ENCODE results near the gene KRTAP2-1. TPM values are rescaled to one million over a fixed set of nuclear protein-coding genes. Genes with fewer than 3 reads are reported as not detected.
"Not testable (repeated sequence)": the region's sequence is repeated elsewhere in the genome, so short reads cannot be mapped to it uniquely, and the experiment has no call there.

KRTAP2-1 gene, protein sequence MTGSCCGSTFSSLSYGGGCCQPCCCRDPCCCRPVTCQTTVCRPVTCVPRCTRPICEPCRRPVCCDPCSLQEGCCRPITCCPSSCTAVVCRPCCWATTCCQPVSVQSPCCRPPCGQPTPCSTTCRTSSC
- total RNA-seq, result not detected
- not detected for total RNA-seq (2013)
- 0 reads per million in 29 experiments for total RNA-seq

DNA sequence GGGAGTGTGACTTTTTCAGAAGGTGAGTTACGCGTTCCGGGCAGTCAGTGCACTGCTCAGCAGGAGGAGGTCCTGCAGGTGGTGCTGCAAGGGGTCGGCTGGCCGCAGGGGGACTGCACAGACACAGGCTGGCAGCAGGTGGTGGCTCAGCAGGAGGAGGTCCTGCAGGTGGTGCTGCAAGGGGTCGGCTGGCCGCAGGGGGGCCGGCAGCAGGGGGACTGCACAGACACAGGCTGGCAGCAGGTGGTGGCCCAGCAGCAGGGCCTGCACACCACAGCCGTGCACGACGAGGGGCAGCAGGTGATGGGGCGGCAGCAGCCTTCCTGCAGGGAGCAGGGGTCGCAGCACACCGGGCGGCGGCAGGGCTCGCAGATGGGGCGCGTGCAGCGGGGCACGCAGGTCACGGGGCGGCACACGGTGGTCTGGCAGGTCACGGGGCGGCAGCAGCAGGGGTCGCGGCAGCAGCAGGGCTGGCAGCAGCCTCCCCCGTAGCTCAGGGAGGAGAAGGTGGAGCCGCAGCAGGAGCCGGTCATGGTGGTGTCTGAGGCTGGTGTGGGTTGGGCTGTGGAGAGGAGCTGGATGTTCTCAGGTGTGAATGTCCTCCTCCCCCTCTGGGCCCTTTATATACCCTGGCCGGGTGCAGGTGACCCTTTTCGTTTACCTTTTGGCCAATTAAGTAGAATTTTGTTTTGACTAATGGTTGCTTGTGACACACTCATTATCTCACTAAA is at the start of gene KRTAP2-1:
TSS of gene KRTAP2-1 (minus strand) at position 582 of the 731 bp plus-strand sequence. CDS start at position 533, 49 bp downstream.
- H3K4me1 Mint-ChIP-seq; H3K27ac ChIP-seq (ENCODE audit: low read length); H3K4me3 Mint-ChIP-seq; H3K36me3 ChIP-seq (ENCODE audit: control insufficient read depth in 2 of 2, extremely low read depth in 1 of 2, insufficient read depth in 1 of 2, low read length in 1 of 2); H3K36me3 Mint-ChIP-seq; H3K4me1 ChIP-seq (ENCODE audit: control insufficient read depth in 1 of 2, extremely low read depth in 1 of 2, insufficient read depth in 2 of 2, low read length in 2 of 2); H3K27ac Mint-ChIP-seq; H3K4me3 ChIP-seq (ENCODE audit: control insufficient read depth in 1 of 2, extremely low read depth in 1 of 2, low read length in 1 of 2); POLR2A ChIA-PET; CTCF ChIA-PET; H3K9me3 ChIP-seq; ATAC-seq (replicated peaks in 1 of 4); H3K9me3 Mint-ChIP-seq; DNase-seq; H3K27me3 ChIP-seq (replicated peaks in 1 of 2; ENCODE audit: control insufficient read depth in 2 of 2, extremely low read depth in 1 of 2, insufficient read depth in 2 of 2, low read length in 1 of 2): not testable (repeated sequence)
- H3K27me3 Mint-ChIP-seq, result peaks cover 23 to 45% of the 10 kb centered on the region in 2 donors
- WGBS (ENCODE audit: insufficient coverage), result 73% methylated on average over 5 of the region's 33 CpGs

DNA sequence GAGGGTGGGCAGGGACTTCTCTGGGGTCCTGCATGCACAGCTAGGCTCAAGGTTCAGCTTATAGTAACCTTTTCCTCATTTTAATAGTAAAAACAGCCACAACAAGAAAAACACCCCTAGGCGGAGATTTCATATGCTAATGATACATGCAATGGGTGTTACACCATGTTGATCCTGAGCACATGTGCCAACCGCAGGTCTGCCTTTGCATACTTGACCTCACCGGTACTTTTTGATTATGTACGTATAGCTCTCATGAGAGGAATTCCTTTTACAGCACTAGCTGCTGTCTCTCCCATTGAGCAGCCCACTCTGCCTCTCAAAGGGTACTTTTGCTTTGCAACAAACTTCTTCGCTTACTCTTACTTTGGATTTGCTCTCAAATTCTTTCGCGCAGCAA is 48.9 kb upstream of the KRTAP2-1 start:
- H3K4me3 Mint-ChIP-seq, result no peak overlapping the region
- H3K9me3 Mint-ChIP-seq, result peaks cover 0 to 6% (median 4%) of the 10 kb centered on the region in 3 donors
- Histone ChIP-seq H3K27ac (ENCODE audit: low read length) (no peak overlapping the region), H3K36me3 (ENCODE audit: control insufficient read depth in 2 of 2, extremely low read depth in 1 of 2, insufficient read depth in 1 of 2, low read length in 1 of 2) (no peaks in the 10 kb centered on the region), H3K9me3 (no peaks in the 10 kb centered on the region), H3K4me1 (ENCODE audit: control insufficient read depth in 1 of 2, extremely low read depth in 1 of 2, insufficient read depth in 2 of 2, low read length in 2 of 2) (no peaks in the 10 kb centered on the region), H3K4me3 (ENCODE audit: control insufficient read depth in 1 of 2, extremely low read depth in 1 of 2, low read length in 1 of 2) (no peak overlapping the region), H3K27me3 (replicated peaks in 1 of 2; ENCODE audit: control insufficient read depth in 2 of 2, extremely low read depth in 1 of 2, insufficient read depth in 2 of 2, low read length in 1 of 2) (peaks cover 0 to 12% of the 10 kb centered on the region in 2 experiments)
- H3K27ac Mint-ChIP-seq, result peak overlapping the region in 1 of 2 donors; percentile 65
- ATAC-seq (replicated peaks in 1 of 4), result no peak
- H3K4me1 Mint-ChIP-seq, result peaks cover 7 to 11% (median 10%) of the 10 kb centered on the region in 3 donors
- WGBS (ENCODE audit: insufficient coverage), result 96% methylated on average over 3 of the region's 7 CpGs
- ChIA-PET CTCF (no interaction called here), POLR2A (no interaction called here)
- DNase-seq, result no peak
- H3K27me3 Mint-ChIP-seq, result peaks cover 6 to 13% of the 10 kb centered on the region in 2 donors
- no peaks in the 10 kb centered on the region for H3K36me3 Mint-ChIP-seq

DNA sequence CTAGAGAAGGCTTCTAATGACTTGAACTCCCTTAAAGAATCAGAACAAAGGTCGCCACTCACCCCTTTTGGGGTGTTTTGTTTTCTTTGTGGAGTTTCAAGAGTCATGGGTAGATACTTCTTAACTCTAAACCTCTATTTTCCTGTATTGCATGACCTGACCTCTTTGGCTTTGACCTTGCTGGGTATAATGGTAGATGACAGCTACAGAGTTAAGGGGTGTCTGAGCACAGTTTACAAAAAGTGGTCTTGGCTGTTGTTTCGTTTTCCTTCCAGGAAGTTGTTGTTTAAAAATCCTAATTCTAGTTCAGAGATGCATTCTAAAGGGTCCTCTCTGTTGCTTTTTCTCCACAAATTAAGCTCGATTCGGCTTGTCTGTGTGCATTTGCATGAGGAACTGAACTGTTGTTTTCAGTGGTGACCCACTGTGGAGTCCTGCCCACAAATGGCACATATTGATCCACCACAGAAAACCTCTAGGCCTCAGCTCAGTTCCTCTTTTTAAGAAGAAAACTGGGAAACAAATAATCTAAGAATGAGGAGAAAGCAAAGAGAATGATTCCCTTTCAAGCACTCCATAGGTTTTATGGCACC is 41.7 kb upstream of the KRTAP2-1 start:
- not testable (repeated sequence) for H3K27me3 Mint-ChIP-seq

DNA sequence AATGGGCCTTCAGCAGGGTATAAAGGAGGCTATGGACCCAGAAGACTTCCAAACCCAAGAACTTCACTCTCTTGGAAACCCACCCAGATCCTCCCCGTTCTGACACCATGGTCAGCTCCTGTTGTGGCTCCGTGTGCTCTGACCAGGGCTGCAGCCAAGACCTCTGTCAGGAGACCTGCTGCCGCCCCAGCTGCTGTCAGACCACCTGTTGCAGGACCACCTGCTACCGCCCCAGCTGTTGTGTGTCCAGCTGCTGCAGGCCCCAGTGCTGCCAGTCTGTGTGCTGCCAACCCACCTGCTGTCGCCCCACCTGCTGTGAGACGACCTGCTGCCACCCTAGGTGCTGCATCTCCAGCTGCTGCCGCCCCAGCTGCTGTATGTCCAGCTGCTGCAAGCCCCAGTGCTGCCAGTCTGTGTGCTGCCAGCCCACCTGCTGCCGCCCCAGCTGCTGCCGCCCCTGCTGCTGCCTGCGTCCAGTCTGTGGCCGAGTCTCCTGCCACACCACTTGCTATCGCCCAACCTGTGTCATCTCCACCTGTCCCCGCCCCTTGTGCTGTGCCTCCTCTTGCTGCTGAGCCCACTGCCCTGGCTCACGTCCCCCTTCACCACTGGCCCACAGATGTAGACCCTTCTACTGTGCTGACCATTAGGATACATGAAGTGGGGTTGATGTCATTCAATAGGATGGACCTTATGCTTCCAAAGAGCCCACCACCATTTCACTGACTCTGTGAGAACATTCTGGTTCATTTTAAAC is 37.2 kb upstream of the KRTAP2-1 start, which contains the start of gene KRTAP4-7:
TSS of gene KRTAP4-7 (plus strand) at position 51 of the 757 bp plus-strand sequence. CDS start at position 108, 57 bp downstream.
- H3K9me3 Mint-ChIP-seq; DNase-seq; H3K27ac ChIP-seq (ENCODE audit: low read length); H3K4me1 ChIP-seq (ENCODE audit: control insufficient read depth in 1 of 2, extremely low read depth in 1 of 2, insufficient read depth in 2 of 2, low read length in 2 of 2); POLR2A ChIA-PET; H3K36me3 ChIP-seq (ENCODE audit: control insufficient read depth in 2 of 2, extremely low read depth in 1 of 2, insufficient read depth in 1 of 2, low read length in 1 of 2); ATAC-seq (replicated peaks in 1 of 4); H3K27me3 ChIP-seq (replicated peaks in 1 of 2; ENCODE audit: control insufficient read depth in 2 of 2, extremely low read depth in 1 of 2, insufficient read depth in 2 of 2, low read length in 1 of 2); H3K4me3 ChIP-seq (ENCODE audit: control insufficient read depth in 1 of 2, extremely low read depth in 1 of 2, low read length in 1 of 2); H3K4me1 Mint-ChIP-seq; H3K4me3 Mint-ChIP-seq; H3K36me3 Mint-ChIP-seq; H3K9me3 ChIP-seq: not testable (repeated sequence)
- peaks cover 7 to 17% of the 10 kb centered on the region in 2 donors for H3K27me3 Mint-ChIP-seq
- CTCF ChIA-PET, result interaction anchor here (0.6 kb wide), 2 partner anchors 59 to 163 kb away, joined by 3 read pairs; no protein-coding TSS in a partner anchor
- peak within 1 kb of the TSS in 1 of 2 donors; percentile 66 for H3K27ac Mint-ChIP-seq
- 84% methylated on average over 10 of the region's 14 CpGs for WGBS (ENCODE audit: insufficient coverage)

More for the DNA sequence above, 41.7 kb upstream of the KRTAP2-1 start:
- WGBS (ENCODE audit: insufficient coverage), result 0% methylated on average over 1 of the region's 4 CpGs
- H3K9me3 ChIP-seq; H3K36me3 Mint-ChIP-seq; DNase-seq; H3K4me3 ChIP-seq (ENCODE audit: control insufficient read depth in 1 of 2, extremely low read depth in 1 of 2, low read length in 1 of 2); CTCF ChIA-PET; H3K4me3 Mint-ChIP-seq; H3K27ac Mint-ChIP-seq; ATAC-seq (replicated peaks in 1 of 4); H3K27ac ChIP-seq (ENCODE audit: low read length); POLR2A ChIA-PET; H3K4me1 ChIP-seq (ENCODE audit: control insufficient read depth in 1 of 2, extremely low read depth in 1 of 2, insufficient read depth in 2 of 2, low read length in 2 of 2); H3K9me3 Mint-ChIP-seq; H3K36me3 ChIP-seq (ENCODE audit: control insufficient read depth in 2 of 2, extremely low read depth in 1 of 2, insufficient read depth in 1 of 2, low read length in 1 of 2); H3K27me3 ChIP-seq (replicated peaks in 1 of 2; ENCODE audit: control insufficient read depth in 2 of 2, extremely low read depth in 1 of 2, insufficient read depth in 2 of 2, low read length in 1 of 2); H3K4me1 Mint-ChIP-seq: not testable (repeated sequence)

DNA sequence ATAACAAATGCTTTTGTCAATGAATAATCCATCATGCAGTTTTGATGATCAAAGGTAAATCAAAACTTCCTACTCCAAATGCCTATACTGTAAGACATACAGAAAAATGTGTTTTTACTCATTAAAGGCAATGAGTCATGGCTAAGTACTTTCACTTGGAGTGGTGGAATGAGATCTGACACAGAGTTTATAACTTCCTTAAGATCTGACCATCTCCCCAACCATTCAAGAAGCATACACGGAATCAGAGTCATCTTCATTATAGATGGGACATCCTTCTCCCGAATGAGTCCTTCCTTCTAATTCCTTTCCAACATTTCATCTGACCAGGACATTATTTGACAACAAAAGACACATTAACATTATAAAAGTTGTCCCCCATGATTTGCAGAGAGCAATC is 36.3 kb upstream of the KRTAP2-1 start:
- H3K36me3 Mint-ChIP-seq; H3K36me3 ChIP-seq (ENCODE audit: control insufficient read depth in 2 of 2, extremely low read depth in 1 of 2, insufficient read depth in 1 of 2, low read length in 1 of 2); H3K27me3 ChIP-seq (replicated peaks in 1 of 2; ENCODE audit: control insufficient read depth in 2 of 2, extremely low read depth in 1 of 2, insufficient read depth in 2 of 2, low read length in 1 of 2); ATAC-seq (replicated peaks in 1 of 4); H3K9me3 Mint-ChIP-seq; CTCF ChIA-PET; H3K4me3 Mint-ChIP-seq; H3K4me1 Mint-ChIP-seq; H3K27ac ChIP-seq (ENCODE audit: low read length); POLR2A ChIA-PET; H3K9me3 ChIP-seq; H3K27ac Mint-ChIP-seq; DNase-seq; H3K4me3 ChIP-seq (ENCODE audit: control insufficient read depth in 1 of 2, extremely low read depth in 1 of 2, low read length in 1 of 2); H3K4me1 ChIP-seq (ENCODE audit: control insufficient read depth in 1 of 2, extremely low read depth in 1 of 2, insufficient read depth in 2 of 2, low read length in 2 of 2): not testable (repeated sequence)
- peaks cover 7 to 17% of the 10 kb centered on the region in 2 donors for H3K27me3 Mint-ChIP-seq
- no CpG with 5 or more reads among the region's 2 CpGs for WGBS (ENCODE audit: insufficient coverage)

DNA sequence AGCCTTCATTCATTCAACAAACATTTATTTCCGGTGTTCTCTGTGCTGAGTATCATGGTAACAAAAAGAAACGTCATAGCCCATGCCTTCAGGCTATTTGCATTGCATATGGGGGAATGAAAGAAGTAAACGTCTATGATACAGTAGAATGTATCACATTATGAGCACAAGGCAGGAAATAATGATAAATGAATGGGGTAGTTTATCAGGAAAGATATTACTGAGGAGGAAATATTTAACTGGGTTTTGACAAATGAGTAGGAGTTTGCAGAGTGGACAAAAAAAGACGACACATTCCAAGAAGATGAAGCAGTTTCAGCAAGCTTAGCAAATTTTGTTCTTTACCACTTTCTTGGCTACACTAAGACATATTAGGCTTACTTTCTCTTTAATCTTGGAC is 35.5 kb upstream of the KRTAP2-1 start:
- H3K9me3 ChIP-seq, result no peaks in the 10 kb centered on the region
- ATAC-seq (replicated peaks in 1 of 4) (no peak), DNase-seq (no peak)
- H3K4me1 ChIP-seq (ENCODE audit: control insufficient read depth in 1 of 2, extremely low read depth in 1 of 2, insufficient read depth in 2 of 2, low read length in 2 of 2), result no peaks in the 10 kb centered on the region
- Mint-ChIP-seq H3K4me3 (no peak overlapping the region), H3K27me3 (peaks cover 7 to 16% of the 10 kb centered on the region in 2 donors), H3K27ac (no peak overlapping the region), H3K9me3 (no peaks in the 10 kb centered on the region), H3K4me1 (no peaks in the 10 kb centered on the region), H3K36me3 (no peaks in the 10 kb centered on the region)
- H3K36me3 ChIP-seq (ENCODE audit: control insufficient read depth in 2 of 2, extremely low read depth in 1 of 2, insufficient read depth in 1 of 2, low read length in 1 of 2), result no peaks in the 10 kb centered on the region
- no peak overlapping the region for H3K4me3 ChIP-seq (ENCODE audit: control insufficient read depth in 1 of 2, extremely low read depth in 1 of 2, low read length in 1 of 2)
- no peak overlapping the region for H3K27ac ChIP-seq (ENCODE audit: low read length)
- POLR2A ChIA-PET, result interaction anchor here (0.6 kb wide), 2 partner anchors 16 to 718 kb away, joined by 3 to 17 read pairs; no protein-coding TSS in a partner anchor
- CTCF ChIA-PET, result no interaction called here
- peaks cover 2 to 3% of the 10 kb centered on the region in 2 experiments for H3K27me3 ChIP-seq (replicated peaks in 1 of 2; ENCODE audit: control insufficient read depth in 2 of 2, extremely low read depth in 1 of 2, insufficient read depth in 2 of 2, low read length in 1 of 2)
- WGBS (ENCODE audit: insufficient coverage), result 57% methylated on average over 1 of the region's 4 CpGs
